GM23338 (cell line): Measurements from ENCODE around the gene NCOA7. TPM values are rescaled to one million over a fixed set of nuclear protein-coding genes. Genes with fewer than 3 reads are reported as not detected.

Source experiments
- ATAC-seq: fragments of 200-7000 bp; cut with Tn5 transposase; 3 replicates; pipeline ENCODE4 v1.9.1; 2020
- DNase-seq: peaks from one replicate; pipeline ENCODE4 v3.0.0-alpha.2; 2015; ENCODE audit warnings: low spot score
- H2AFZ ChIP-seq: fragments of 200-600 bp; sonication (generic); 2 replicates; pipeline ENCODE4 v1.8.0; 2016; ENCODE audit warnings: antibody characterized with exemption, mild to moderate bottlenecking, moderate library complexity
- H3F3A ChIP-seq: fragments of 200-600 bp; sonication (generic); replicated peaks from 2 replicates; pipeline ENCODE4 v1.8.0; 2017; ENCODE audit warnings: antibody characterized with exemption, mixed run types, low read depth
- H3K27ac ChIP-seq: fragments of 200-600 bp; sonication (generic); 2 replicates; pipeline ENCODE4 v1.6.1; 2016; ENCODE audit warnings: low read depth
- H3K27me3 ChIP-seq: fragments of 200-600 bp; sonication (generic); 2 replicates; pipeline ENCODE4 v1.8.0; 2016; ENCODE audit warnings: mild to moderate bottlenecking, mixed run types, moderate library complexity; ENCODE audit not compliant: insufficient read depth
- H3K36me3 ChIP-seq: fragments of 200-600 bp; sonication (generic); 2 replicates; pipeline ENCODE4 v1.8.0; 2016; ENCODE audit warnings: mild to moderate bottlenecking; ENCODE audit not compliant: insufficient read depth
- H3K4me1 ChIP-seq: fragments of 200-600 bp; sonication (generic); 2 replicates; pipeline ENCODE4 v1.8.0; 2016; ENCODE audit warnings: mild to moderate bottlenecking, moderate library complexity; ENCODE audit not compliant: insufficient read depth
- H3K4me2 ChIP-seq: fragments of 200-600 bp; sonication (generic); 2 replicates; pipeline ENCODE4 v1.7.1; 2017; ENCODE audit warnings: mixed run types
- H3K4me3 ChIP-seq: fragments of 200-600 bp; sonication (generic); 2 replicates; pipeline ENCODE4 v1.6.1; 2016; ENCODE audit warnings: mixed run types
- H3K79me2 ChIP-seq: fragments of 200-600 bp; sonication (generic); replicated peaks from 2 replicates; pipeline ENCODE4 v1.8.0; 2017; ENCODE audit warnings: mild to moderate bottlenecking; ENCODE audit not compliant: insufficient read depth
- H3K9me2 ChIP-seq: fragments of 200-600 bp; sonication (generic); 2 replicates; pipeline ENCODE4 v1.8.0; 2017; ENCODE audit not compliant: insufficient read depth
- H4K20me1 ChIP-seq: fragments of 200-600 bp; sonication (generic); replicated peaks from 2 replicates; pipeline ENCODE4 v1.8.0; 2017; ENCODE audit warnings: mild to moderate bottlenecking; ENCODE audit not compliant: insufficient read depth
- H3K27ac Mint-ChIP-seq: 2 replicates; pipeline ENCODE4 v1.8.0; 2020; ENCODE audit warnings: inconsistent platforms, mild to moderate bottlenecking, moderate library complexity, mixed read lengths
- H3K27me3 Mint-ChIP-seq: 3 replicates; pipeline ENCODE4 v1.8.0; 2022; ENCODE audit warnings: low read depth, mild to moderate bottlenecking, moderate library complexity, mixed read lengths, inconsistent platforms; ENCODE audit not compliant: insufficient read depth, poor library complexity
- H3K36me3 Mint-ChIP-seq: 3 replicates; pipeline ENCODE4 v1.8.0; 2021; ENCODE audit warnings: low read depth, mild to moderate bottlenecking, inconsistent platforms, moderate library complexity, mixed read lengths
- H3K4me1 Mint-ChIP-seq: 3 replicates; pipeline ENCODE4 v1.8.0; 2020; ENCODE audit warnings: mild to moderate bottlenecking, inconsistent platforms, mixed read lengths
- H3K4me3 Mint-ChIP-seq: 3 replicates; pipeline ENCODE4 v1.8.0; 2021; ENCODE audit warnings: moderate library complexity, mild to moderate bottlenecking, inconsistent platforms, mixed read lengths
- H3K9me3 Mint-ChIP-seq: 3 replicates; pipeline ENCODE4 v1.8.0; 2020; ENCODE audit warnings: moderate library complexity, mild to moderate bottlenecking, inconsistent platforms, mixed read lengths
- CTCF ChIP-seq, 2 experiments: fragments of 200-600 bp in 1 of 2; sonication (generic) in 1 of 2; conservative IDR thresholded peaks; 2 replicates each; pipeline versions ENCODE4 v1.5.1 to v1.6.1; 2016 to 2017; ENCODE audit warnings: antibody characterized with exemption in 2 of 2, low read depth in 2 of 2, mild to moderate bottlenecking in 2 of 2, moderate library complexity in 1 of 2
- ETS1 ChIP-seq: IDR thresholded peaks from 2 replicates; pipeline ENCODE4 v1.6.1; 2016; ENCODE audit warnings: antibody characterized with exemption
- EZH2 ChIP-seq: fragments of 200-600 bp; sonication (generic); IDR thresholded peaks from one replicate; pipeline ENCODE4 v1.8.0; 2017; ENCODE audit warnings: antibody characterized with exemption, mild to moderate bottlenecking, low read depth; ENCODE audit not compliant: unreplicated experiment
- EZH2phosphoT487 ChIP-seq: fragments of 200-600 bp; sonication (generic); IDR thresholded peaks from one replicate; pipeline ENCODE4 v1.8.1; 2018; ENCODE audit warnings: antibody characterized with exemption; ENCODE audit not compliant: unreplicated experiment
- JUNB ChIP-seq: IDR thresholded peaks from one replicate; pipeline ENCODE4 v1.6.1; 2016; ENCODE audit warnings: antibody characterized with exemption; ENCODE audit not compliant: unreplicated experiment
- NANOG ChIP-seq: IDR thresholded peaks from 2 replicates; pipeline ENCODE4 v1.6.1; 2016; ENCODE audit warnings: antibody characterized with exemption, borderline replicate concordance
- POLR2AphosphoS5 ChIP-seq: IDR thresholded peaks from 2 replicates; pipeline ENCODE4 v1.6.1; 2016; ENCODE audit warnings: antibody characterized with exemption, low read depth
- REST ChIP-seq: IDR thresholded peaks from one replicate; pipeline ENCODE4 v1.6.1; 2018; ENCODE audit warnings: antibody characterized with exemption; ENCODE audit not compliant: unreplicated experiment
- STAT1 ChIP-seq: IDR thresholded peaks from one replicate; pipeline ENCODE4 v1.6.1; 2016; ENCODE audit warnings: antibody characterized with exemption; ENCODE audit not compliant: unreplicated experiment
- ZNF114 ChIP-seq: fragments of 250-450 bp; sonication (Bioruptor Pico); IDR thresholded peaks from 2 replicates; pipeline ENCODE4 v1.5.0; 2020; ENCODE audit warnings: mild to moderate bottlenecking, moderate library complexity
- ZNF331 ChIP-seq: fragments of 250-450 bp; sonication (Bioruptor Pico); IDR thresholded peaks from 2 replicates; pipeline ENCODE4 v1.5.0; 2020; ENCODE audit warnings: low read depth, mild to moderate bottlenecking, moderate library complexity
- polyA plus RNA-seq: library from polyadenylated mRNA; unstranded; fragments of >200 nt; fragmentation: Nextera tagmentation; extraction: Ambion mirVana; gene quantifications from 2 replicates; pipeline ENCODE4 v1.2.1, GENCODE V29; 2016
- total RNA-seq: library from RNA; depleted of rRNA; stranded (reverse); fragments of >200 nt; shearing (Covaris generic); gene quantifications from 2 replicates; pipeline ENCODE4 v1.2.3, GENCODE V29; 2014

NCOA7 gene
- total and polyA plus RNA-seq, 2 experiments from 2014 or later: 9.3 to 15.7 TPM

- TF ChIP-seq ZNF114 (CRISPR knock-in tag): no peak
- no peak for TF ChIP-seq POLR2AphosphoS5
- TF ChIP-seq EZH2: no peak
- TF ChIP-seq REST: no peak
- TF ChIP-seq JUNB: no peak
- no peak for TF ChIP-seq STAT1
- no peak for TF ChIP-seq ZNF331 (CRISPR knock-in tag)
- TF ChIP-seq EZH2phosphoT487: no peak
- no peak for TF ChIP-seq NANOG
These were observed 31.4 kb upstream of the NCOA7 start (continued) for GRCh38 chr6:125759184-125759902.

GRCh38 chr6:125759959-125760457, 30.8 kb upstream of the NCOA7 start:
- no peak for DNase-seq
- Histone ChIP-seq H3K27ac (no peak overlapping the region), H3K27me3 (no peaks in the 10 kb centered on the region), H4K20me1 (no peaks in the 10 kb centered on the region), H2AFZ (no peak overlapping the region), H3K4me2 (no peak overlapping the region), H3K9me2 (no peaks in the 10 kb centered on the region), H3K79me2 (no peaks in the 10 kb centered on the region), H3K4me3 (no peak overlapping the region), H3K4me1 (peaks cover 2% of the 10 kb centered on the region; the same call in 1 of the 2 replicates), H3F3A (no peaks in the 10 kb centered on the region; the same call in 1 of the 2 replicates), H3K36me3 (0 out of 2 replicates have a peak, but pooled peaks cover 6% of the 10 kb centered on the region)
- H3K27me3 Mint-ChIP-seq: peaks cover 4% of the 10 kb centered on the region
- ATAC-seq: no peak
- H3K27ac Mint-ChIP-seq: no peak overlapping the region
- H3K36me3 Mint-ChIP-seq: peaks cover 45% of the 10 kb centered on the region
- no peak overlapping the region for H3K4me3 Mint-ChIP-seq
- no peaks in the 10 kb centered on the region for H3K9me3 Mint-ChIP-seq
- TF ChIP-seq JUNB: no peak
- peaks cover 17% of the 10 kb centered on the region for H3K4me1 Mint-ChIP-seq

- Histone ChIP-seq H3K4me1 (no peaks in the 10 kb centered on the region; the same call in none of the 2 replicates), H4K20me1 (no peaks in the 10 kb centered on the region), H3K27ac (no peak overlapping the region), H3K36me3 (0 out of 2 replicates have a peak, but pooled peaks cover 6% of the 10 kb centered on the region), H3K4me2 (no peak overlapping the region), H3K79me2 (no peaks in the 10 kb centered on the region), H3F3A (no peaks in the 10 kb centered on the region), H3K27me3 (no peaks in the 10 kb centered on the region), H3K4me3 (no peak overlapping the region), H2AFZ (no peak overlapping the region), H3K9me2 (no peaks in the 10 kb centered on the region)
- H3K27me3 Mint-ChIP-seq: peaks cover 3% of the 10 kb centered on the region
- TF ChIP-seq CTCF (conservative IDR thresholded peaks at IDR 0.05; ENCODE audit: low read depth in 2 of 2) (no peak), EZH2phosphoT487 (no peak), REST (no peak), ZNF114 (CRISPR knock-in tag) (no peak), STAT1 (no peak), ETS1 (no peak)
- ATAC-seq (no peak), DNase-seq (no peak)
- H3K4me3 Mint-ChIP-seq: no peak overlapping the region
- no peaks in the 10 kb centered on the region for H3K9me3 Mint-ChIP-seq
- H3K27ac Mint-ChIP-seq: no peak overlapping the region
- peaks cover 10% of the 10 kb centered on the region for H3K4me1 Mint-ChIP-seq
- peaks cover 10% of the 10 kb centered on the region for H3K36me3 Mint-ChIP-seq
These were observed 26.6 kb upstream of the NCOA7 start for GRCh38 chr6:125764121-125764671.
